Measurements from ENCODE around the gene RFLNA.

DNA sequence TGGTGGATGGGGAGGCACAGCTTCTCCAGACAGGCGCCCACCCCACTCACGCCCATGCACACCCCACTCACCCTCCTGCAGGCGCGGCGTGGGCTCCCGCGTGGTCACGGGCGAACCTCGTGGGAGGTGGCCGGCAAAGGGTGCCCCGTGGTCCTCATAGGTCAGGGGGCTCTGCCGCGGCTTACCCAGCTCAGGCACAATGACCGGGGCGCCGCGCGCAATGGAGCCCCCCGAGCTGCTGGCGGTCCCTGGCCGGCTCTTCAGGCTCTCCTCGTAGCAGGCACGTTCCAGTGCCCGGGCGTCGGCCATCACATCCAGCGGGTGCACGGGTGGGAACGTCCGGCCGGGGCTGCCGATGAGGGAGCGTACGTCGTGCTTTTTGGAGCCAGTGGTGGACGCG lies 49.6 kb downstream of the RFLNA start:
- TF ChIP-seq CTCF (IDR thresholded peaks at IDR 0.05) = no peak
- no peak for TF ChIP-seq POLR2A (IDR thresholded peaks at IDR 0.05)
- no peak for TF ChIP-seq POLR2AphosphoS5 (IDR thresholded peaks at IDR 0.05)
